VCaP (cell line): ENCODE data around the gene FGF9.

ENCODE experiments used
- H3K27ac ChIP-seq: fragments of 450-650 bp; 2 replicates; pipeline ENCODE4 v1.5.1; 2017
- TF ChIP-seq, protein P1 (sequence below): fragments of 450-650 bp; conservative IDR thresholded peaks from 2 replicates; pipeline ENCODE4 v1.5.1; 2017; ENCODE audit warnings: mild to moderate bottlenecking, moderate library complexity

The FGF9 gene

GRCh38 chr13:21710163-21710562 is 39.3 kb downstream of the FGF9 start:
- H3K27ac ChIP-seq: no peak overlapping the region
- TF ChIP-seq, protein P1, sequence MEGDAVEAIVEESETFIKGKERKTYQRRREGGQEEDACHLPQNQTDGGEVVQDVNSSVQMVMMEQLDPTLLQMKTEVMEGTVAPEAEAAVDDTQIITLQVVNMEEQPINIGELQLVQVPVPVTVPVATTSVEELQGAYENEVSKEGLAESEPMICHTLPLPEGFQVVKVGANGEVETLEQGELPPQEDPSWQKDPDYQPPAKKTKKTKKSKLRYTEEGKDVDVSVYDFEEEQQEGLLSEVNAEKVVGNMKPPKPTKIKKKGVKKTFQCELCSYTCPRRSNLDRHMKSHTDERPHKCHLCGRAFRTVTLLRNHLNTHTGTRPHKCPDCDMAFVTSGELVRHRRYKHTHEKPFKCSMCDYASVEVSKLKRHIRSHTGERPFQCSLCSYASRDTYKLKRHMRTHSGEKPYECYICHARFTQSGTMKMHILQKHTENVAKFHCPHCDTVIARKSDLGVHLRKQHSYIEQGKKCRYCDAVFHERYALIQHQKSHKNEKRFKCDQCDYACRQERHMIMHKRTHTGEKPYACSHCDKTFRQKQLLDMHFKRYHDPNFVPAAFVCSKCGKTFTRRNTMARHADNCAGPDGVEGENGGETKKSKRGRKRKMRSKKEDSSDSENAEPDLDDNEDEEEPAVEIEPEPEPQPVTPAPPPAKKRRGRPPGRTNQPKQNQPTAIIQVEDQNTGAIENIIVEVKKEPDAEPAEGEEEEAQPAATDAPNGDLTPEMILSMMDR: no peak

GRCh38 chr13:21717817-21718216 is 46.9 kb downstream of the FGF9 start:
- TF ChIP-seq, protein P1: no peak
- H3K27ac ChIP-seq: no peak overlapping the region

DNA sequence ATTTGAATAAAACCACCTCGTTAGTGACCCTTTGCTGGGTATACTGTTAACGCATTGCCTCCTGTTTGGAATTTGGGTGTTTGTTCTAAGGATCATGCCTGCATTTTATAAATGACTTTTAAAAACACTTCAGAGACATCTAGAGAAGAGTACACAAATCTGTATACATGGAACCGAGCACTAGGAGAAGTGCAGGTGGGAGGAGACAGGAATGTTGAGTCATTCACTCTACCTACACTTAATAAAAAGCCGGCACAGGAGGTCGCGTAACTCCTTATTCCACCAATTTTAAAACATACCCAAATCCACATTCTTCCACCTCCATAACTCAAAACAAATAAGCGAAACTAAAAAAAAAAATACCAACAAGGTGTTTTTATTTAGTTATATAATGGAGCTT is 48.6 kb downstream of the FGF9 start:
- no peak overlapping the region for H3K27ac ChIP-seq
- TF ChIP-seq, protein P1: no peak

DNA sequence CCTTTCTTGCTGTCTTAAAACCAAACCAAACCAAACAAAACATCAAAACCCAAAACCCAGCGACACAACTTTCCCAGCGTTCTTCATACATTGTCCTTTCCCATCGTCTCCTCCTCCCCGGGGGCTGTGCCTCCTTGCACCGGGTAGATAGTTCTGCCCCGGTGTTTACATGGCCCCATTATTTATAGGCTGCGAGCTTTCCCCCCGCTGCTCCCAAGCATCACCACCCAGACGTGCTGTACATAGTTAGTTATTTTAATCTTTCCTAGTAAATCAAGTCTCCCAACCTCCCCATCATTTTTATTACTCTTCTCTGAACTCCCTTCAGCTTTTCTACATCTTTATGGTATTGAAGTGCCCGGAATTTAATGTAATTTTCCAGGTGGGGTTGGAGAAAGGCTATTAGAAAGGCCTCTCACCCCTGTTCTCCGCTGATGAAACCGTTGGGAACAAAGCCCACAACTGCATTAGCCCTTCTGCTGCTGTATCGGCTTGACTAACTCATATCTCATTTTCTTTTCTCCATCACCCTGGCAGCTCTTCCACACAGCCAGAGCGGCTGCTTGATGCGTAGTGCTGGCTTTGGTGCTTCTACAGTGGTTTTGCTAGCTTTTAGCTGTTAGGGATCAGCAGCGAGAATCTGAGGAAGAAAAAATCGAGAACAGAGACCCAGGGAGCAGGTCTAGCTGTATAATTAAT is 53.1 kb downstream of the FGF9 start:
- TF ChIP-seq, protein P1: no peak
- no peak overlapping the region for H3K27ac ChIP-seq

DNA sequence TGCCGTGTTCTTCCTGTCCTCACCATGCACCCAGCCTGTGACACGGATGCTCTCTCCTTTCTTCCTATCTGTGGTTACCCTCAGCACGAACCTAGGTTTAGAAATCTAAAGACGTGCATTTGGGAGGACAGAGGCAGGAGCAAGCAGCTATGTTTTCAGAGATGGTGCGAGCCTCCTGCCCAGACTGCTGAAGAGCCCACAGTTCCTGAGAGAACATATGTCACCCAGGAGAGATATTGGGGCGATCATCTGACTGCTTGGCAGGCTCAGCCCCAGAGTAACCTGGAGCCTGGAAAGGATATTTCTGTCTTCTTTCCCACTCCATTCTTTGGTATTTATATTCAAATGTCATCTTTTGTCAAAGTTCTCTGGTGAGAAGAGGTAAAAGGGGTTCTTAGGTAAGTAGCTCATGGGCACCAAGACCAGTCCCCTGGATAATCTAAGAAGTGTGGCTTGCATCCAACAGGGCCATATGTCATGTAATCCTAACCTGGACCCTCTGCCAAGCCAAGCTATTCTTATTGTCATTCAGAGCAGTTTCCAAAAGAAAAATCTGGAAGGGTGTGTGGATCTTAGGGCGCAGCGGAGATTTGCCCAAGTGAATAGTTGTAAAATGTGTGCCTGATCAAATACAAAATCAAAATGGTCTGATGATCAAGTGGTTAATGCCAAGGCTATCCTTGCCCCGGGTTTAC is 59.5 kb downstream of the FGF9 start:
- TF ChIP-seq, protein P1: no peak

DNA sequence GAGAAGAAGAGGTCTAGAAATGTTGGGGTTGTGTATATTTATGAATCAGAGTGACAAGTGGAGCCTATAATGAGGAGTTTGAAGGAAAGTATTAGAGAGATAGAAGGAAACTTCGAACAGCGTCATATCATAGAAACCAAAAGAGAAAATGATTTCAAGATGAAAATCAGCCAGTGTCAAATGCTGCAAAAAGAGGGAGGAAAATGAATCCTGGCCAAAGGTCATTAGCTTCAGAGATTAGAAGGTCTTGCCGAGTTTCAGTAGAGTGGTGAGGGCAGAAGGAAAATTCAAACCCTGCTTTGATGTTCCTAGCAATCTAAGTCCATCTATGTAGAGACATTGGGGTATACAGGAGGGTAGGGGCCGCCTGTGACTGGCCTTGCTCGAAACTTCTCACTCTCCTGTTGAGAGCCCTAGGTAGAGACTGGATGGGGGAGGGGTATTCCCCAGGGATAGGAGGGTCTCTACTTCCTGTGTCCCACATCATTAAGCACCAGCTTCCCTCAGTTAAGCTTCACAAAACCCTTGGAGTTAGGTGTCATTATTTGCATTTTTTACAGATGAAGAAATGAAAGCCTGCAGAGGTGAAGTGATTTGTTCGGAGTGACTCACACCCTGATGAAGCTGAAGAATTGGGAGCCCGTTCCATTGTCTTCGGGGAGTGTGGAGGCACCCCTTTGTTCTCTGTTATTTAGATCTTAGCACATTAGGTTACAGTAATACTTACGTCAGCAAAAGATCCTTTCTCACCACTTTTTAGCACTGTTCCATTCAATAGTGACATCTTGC is 62.8 kb downstream of the FGF9 start:
- no peak overlapping the region for H3K27ac ChIP-seq

More for the DNA sequence above, 59.5 kb downstream of the FGF9 start:
- H3K27ac ChIP-seq: no peak overlapping the region

More for the DNA sequence above, 62.8 kb downstream of the FGF9 start:
- TF ChIP-seq, protein P1: no peak
